Osteoblast (primary cell): ENCODE data around the gene H1-8. TPM values are rescaled to one million over a fixed set of nuclear protein-coding genes. Genes with fewer than 3 reads are reported as not detected.

Source experiments
- DNase-seq: peaks from one replicate; pipeline ENCODE4 v3.0.0; 2011; ENCODE audit warnings: low spot score, mixed read lengths; ENCODE audit not compliant: insufficient read length; ENCODE audit errors: missing footprints
- H2AFZ ChIP-seq: 2 replicates; pipeline ENCODE4 v1.6.0; 2011; ENCODE audit warnings: mild to moderate bottlenecking, low read length
- H3K27ac ChIP-seq: 2 replicates; pipeline ENCODE4 v1.5.1; 2011; ENCODE audit warnings: mild to moderate bottlenecking, low read depth, low read length, moderate library complexity
- H3K27me3 ChIP-seq: 2 replicates; pipeline ENCODE4 v1.6.0; 2012; ENCODE audit warnings: mild to moderate bottlenecking, control low read depth, inconsistent platforms, low read length, moderate library complexity; ENCODE audit not compliant: insufficient read depth
- H3K36me3 ChIP-seq: 2 replicates; pipeline ENCODE4 v1.5.1; 2011; ENCODE audit warnings: mild to moderate bottlenecking, low read length, control low read depth, moderate library complexity; ENCODE audit not compliant: insufficient read depth
- H3K4me1 ChIP-seq: 2 replicates; pipeline ENCODE4 v1.5.1; 2011; ENCODE audit warnings: mild to moderate bottlenecking, low read length, control low read depth, moderate library complexity; ENCODE audit not compliant: insufficient read depth
- H3K4me2 ChIP-seq: 2 replicates; pipeline ENCODE4 v1.6.0; 2011; ENCODE audit warnings: mild to moderate bottlenecking, low read length; ENCODE audit not compliant: insufficient read depth
- H3K4me3 ChIP-seq: fragments of 200-600 bp; sonication (generic); 3 replicates; pipeline ENCODE4 v1.5.1; 2012; ENCODE audit warnings: mild to moderate bottlenecking, low read length, inconsistent platforms; ENCODE audit not compliant: insufficient read depth
- H3K79me2 ChIP-seq: 2 replicates; pipeline ENCODE4 v1.6.0; 2012; ENCODE audit warnings: mild to moderate bottlenecking, low read length, control low read depth, inconsistent platforms; ENCODE audit not compliant: insufficient read depth
- H3K9me3 ChIP-seq: 2 replicates; pipeline ENCODE4 v1.5.1; 2011; ENCODE audit warnings: low read depth, low read length, control low read depth
- H4K20me1 ChIP-seq: 2 replicates; pipeline ENCODE4 v1.6.0; 2012; ENCODE audit warnings: mild to moderate bottlenecking, low read length, control low read depth; ENCODE audit not compliant: insufficient read depth
- total RNA-seq: library from RNA; depleted of rRNA; stranded (reverse); fragments of >200 nt; gene quantifications from 2 replicates; pipeline ENCODE4 v1.2.3, GENCODE V29; 2012
- TF ChIP-seq, protein P1 (sequence below): IDR thresholded peaks from 2 replicates; pipeline ENCODE4 v1.5.1; 2011; ENCODE audit warnings: mild to moderate bottlenecking, low read depth, low read length, moderate library complexity; ENCODE audit errors: extremely low read depth

H1-8 gene
- total RNA-seq, 1 donor, result not detected

DNA sequence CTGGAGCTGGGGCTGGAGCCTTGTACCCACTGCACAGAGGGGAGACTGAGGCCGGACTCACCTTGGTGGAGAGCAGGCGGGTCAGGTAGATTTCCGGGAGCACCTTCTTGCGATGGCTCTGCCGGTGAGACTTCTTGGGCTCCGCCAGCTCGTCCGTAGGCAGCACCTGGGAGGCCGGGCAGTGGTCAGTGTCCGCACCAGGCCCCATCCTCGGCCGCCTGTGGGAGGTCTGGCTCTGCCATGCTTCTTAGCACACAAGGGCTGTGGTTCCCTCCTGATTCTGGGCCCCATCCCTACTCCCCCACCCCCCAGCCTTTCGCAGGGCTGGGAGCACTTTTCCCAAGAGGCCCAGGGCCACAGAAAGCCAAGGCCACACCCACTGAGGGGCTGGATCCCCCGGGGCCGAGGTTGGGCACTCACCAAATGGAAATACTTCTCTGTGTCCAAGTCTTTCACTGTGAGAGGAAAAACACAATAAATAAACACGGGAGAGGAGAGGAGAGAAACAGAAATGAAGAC lies 17.4 kb downstream of the H1-8 start:
- Histone ChIP-seq H3K36me3 (peaks cover 68% of the 10 kb centered on the region), H3K27me3 (no peaks in the 10 kb centered on the region), H3K4me1 (peaks cover 35% of the 10 kb centered on the region), H2AFZ (peak overlapping the region; percentile 65), H4K20me1 (no peaks in the 10 kb centered on the region), H3K4me3 (peak overlapping the region; percentile 44), H3K79me2 (peaks cover 3% of the 10 kb centered on the region), H3K4me2 (peak overlapping the region; percentile 76), H3K9me3 (no peaks in the 10 kb centered on the region), H3K27ac (peak overlapping the region; percentile 59)
- DNase-seq, result peak; percentile 93
- TF ChIP-seq, protein P1, sequence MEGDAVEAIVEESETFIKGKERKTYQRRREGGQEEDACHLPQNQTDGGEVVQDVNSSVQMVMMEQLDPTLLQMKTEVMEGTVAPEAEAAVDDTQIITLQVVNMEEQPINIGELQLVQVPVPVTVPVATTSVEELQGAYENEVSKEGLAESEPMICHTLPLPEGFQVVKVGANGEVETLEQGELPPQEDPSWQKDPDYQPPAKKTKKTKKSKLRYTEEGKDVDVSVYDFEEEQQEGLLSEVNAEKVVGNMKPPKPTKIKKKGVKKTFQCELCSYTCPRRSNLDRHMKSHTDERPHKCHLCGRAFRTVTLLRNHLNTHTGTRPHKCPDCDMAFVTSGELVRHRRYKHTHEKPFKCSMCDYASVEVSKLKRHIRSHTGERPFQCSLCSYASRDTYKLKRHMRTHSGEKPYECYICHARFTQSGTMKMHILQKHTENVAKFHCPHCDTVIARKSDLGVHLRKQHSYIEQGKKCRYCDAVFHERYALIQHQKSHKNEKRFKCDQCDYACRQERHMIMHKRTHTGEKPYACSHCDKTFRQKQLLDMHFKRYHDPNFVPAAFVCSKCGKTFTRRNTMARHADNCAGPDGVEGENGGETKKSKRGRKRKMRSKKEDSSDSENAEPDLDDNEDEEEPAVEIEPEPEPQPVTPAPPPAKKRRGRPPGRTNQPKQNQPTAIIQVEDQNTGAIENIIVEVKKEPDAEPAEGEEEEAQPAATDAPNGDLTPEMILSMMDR, result no peak

DNA sequence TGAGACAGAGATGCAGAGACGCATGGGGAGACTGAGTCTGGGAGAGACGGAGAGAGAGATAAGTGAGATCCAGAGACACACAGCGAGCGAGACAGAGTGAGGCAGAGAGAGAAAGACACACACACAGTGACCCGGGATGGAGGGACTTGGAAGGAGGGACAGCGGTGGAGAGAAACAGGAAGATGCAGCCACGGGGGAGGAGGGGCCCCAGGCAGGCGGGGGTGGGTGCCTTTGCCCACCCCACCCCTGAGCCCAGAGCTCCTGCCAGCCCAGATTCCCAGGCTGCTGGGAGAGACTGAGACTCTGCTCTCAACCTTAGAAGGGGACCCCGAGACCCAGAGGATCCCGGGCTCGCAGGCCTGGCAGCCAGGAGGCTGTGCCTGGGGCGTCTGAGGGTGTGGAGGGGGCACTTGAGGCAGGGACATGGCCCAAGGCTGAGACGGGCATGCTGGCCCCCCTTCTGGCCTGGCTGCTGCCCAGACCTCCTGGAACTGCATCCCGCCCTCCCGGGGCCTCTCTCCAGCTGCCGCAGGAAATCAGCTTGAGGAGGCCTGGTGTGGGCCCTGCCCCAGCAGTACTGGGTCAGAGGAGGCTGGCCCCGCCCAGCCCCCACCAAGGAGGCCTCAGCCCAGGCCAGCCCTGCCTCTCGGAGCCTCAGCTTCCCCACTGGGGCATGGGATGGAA lies 18.1 kb downstream of the H1-8 start:
- Histone ChIP-seq H3K9me3 (no peaks in the 10 kb centered on the region), H3K36me3 (peaks cover 70% of the 10 kb centered on the region), H3K79me2 (peaks cover 3% of the 10 kb centered on the region), H2AFZ (peak overlapping the region; percentile 65), H3K27ac (peak overlapping the region; percentile 59), H3K4me3 (peak overlapping the region; percentile 44), H3K4me2 (peak overlapping the region; percentile 76), H3K27me3 (no peaks in the 10 kb centered on the region), H4K20me1 (no peaks in the 10 kb centered on the region), H3K4me1 (peaks cover 35% of the 10 kb centered on the region)
- TF ChIP-seq, protein P1, result no peak
- peak; percentile 99 for DNase-seq

DNA sequence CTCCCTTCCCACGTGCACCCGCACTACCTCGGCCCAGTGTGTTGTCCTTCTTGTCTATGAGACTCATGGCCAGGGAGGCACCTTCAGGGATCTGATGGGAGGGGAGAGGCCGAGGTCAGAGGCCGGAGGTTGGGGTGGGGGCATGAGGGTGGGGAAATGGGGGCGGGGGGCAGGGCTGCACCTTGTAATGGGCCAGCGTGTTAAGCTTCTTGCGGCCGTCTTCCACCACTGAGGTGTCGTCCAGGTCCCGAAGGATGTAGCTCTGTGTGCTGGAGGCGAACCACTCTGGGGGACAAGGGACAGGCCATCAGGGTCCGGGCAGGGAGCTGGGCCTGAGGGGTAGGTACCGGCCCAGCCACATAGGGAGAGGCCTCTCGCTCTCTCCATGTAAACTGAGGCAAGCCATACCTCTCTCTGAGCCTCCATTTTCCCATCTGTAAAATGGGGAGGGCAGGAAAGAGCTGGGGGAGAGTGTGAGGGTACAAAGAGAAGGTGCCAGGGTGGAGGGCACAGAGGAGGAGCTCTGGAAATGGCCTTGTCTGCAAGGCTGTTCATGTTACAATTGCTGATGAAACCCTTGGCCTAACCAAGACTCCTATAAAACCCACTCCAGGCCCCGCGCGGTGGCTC lies 18.8 kb downstream of the H1-8 start:
- no peaks in the 10 kb centered on the region for H4K20me1 ChIP-seq
- no peak overlapping the region for H3K4me2 ChIP-seq
- TF ChIP-seq, protein P1, result no peak
- no peak overlapping the region for H3K4me3 ChIP-seq
- H3K27me3 ChIP-seq, result no peaks in the 10 kb centered on the region
- peaks cover 3% of the 10 kb centered on the region for H3K79me2 ChIP-seq
- no peak for DNase-seq
- H3K27ac ChIP-seq, result peak overlapping the region; percentile 59
- peaks cover 35% of the 10 kb centered on the region for H3K4me1 ChIP-seq
- H2AFZ ChIP-seq, result no peak overlapping the region
- H3K36me3 ChIP-seq, result peaks cover 70% of the 10 kb centered on the region
- H3K9me3 ChIP-seq, result no peaks in the 10 kb centered on the region

DNA sequence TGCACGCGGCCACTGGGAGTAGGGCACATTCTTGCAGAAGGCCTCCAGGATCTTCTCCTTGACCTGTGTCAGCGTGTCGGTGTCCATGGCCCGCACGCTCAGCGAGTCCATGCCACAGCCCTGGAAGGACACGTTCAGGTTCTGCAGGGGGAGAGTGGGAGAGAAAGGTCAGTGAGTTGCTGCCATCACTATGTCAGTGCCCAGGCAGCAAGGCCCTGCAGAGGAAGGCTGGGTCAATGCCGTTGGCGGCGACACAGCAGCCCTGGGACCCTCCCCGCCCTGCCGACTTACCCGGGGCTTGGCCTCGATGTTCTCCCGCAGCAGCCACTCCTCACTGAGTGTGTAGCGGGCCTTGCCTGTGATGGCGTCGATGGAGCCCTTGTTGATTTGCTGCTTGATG lies 19.8 kb downstream of the H1-8 start:
- Histone ChIP-seq H3K4me2 (no peak overlapping the region), H3K4me1 (peaks cover 34% of the 10 kb centered on the region), H3K27ac (no peak overlapping the region), H3K27me3 (no peaks in the 10 kb centered on the region), H4K20me1 (no peaks in the 10 kb centered on the region), H3K4me3 (no peak overlapping the region), H3K79me2 (peaks cover 3% of the 10 kb centered on the region), H3K36me3 (peaks cover 70% of the 10 kb centered on the region), H3K9me3 (no peaks in the 10 kb centered on the region), H2AFZ (no peak overlapping the region)
- TF ChIP-seq, protein P1, result no peak
- DNase-seq, result no peak
